Ectodermal cell (in vitro differentiated cells): ENCODE measurements around the gene LRP2BP.

Experiments used
- H3K27ac ChIP-seq: 2 replicates; pipeline ENCODE4 v1.7.0; 2013; ENCODE audit warnings: mild to moderate bottlenecking, low read depth, low read length; ENCODE audit not compliant: insufficient read depth, poor library complexity, severe bottlenecking
- H3K27me3 ChIP-seq: 2 replicates; pipeline ENCODE4 v1.7.0; 2013; ENCODE audit warnings: mild to moderate bottlenecking, low read length; ENCODE audit not compliant: insufficient read depth, control insufficient read depth, poor library complexity, severe bottlenecking
- H3K36me3 ChIP-seq: one replicate; pipeline ENCODE4 v1.7.0; 2013; ENCODE audit warnings: low read length; ENCODE audit not compliant: control insufficient read depth, insufficient read depth
- H3K4me1 ChIP-seq: one replicate; pipeline ENCODE4 v1.7.0; 2013; ENCODE audit warnings: low read length; ENCODE audit not compliant: control insufficient read depth, insufficient read depth
- H3K4me3 ChIP-seq: 2 replicates; pipeline ENCODE4 v1.7.0; 2013; ENCODE audit warnings: low read depth, low read length, control low read depth; ENCODE audit not compliant: insufficient read depth
- H3K9me3 ChIP-seq: 2 replicates; pipeline ENCODE4 v1.7.0; 2013; ENCODE audit warnings: mild to moderate bottlenecking, low read length, moderate library complexity; ENCODE audit not compliant: control insufficient read depth
- WGBS, 2 experiments: methylation state at CpG; one replicate each; pipeline ENCODE4 v1.1.7; 2013; ENCODE audit warnings: missing lambda C conversion rate in 2 of 2; 5-methylcytosine and 5-hydroxymethylcytosine counted together

The LRP2BP gene

GRCh38 chr4:185380320-185380719 is 15.4 kb downstream of the LRP2BP start:
- H3K4me3 ChIP-seq = no peak overlapping the region
- no peak overlapping the region for H3K27ac ChIP-seq
- H3K4me1 ChIP-seq = no peaks in the 10 kb centered on the region
- no peaks in the 10 kb centered on the region for H3K9me3 ChIP-seq
- H3K36me3 ChIP-seq = no peaks in the 10 kb centered on the region
- WGBS, 2 experiments = 97 to 100% methylated on average over 1 of the region's 1 CpG
- H3K27me3 ChIP-seq = no peaks in the 10 kb centered on the region

DNA sequence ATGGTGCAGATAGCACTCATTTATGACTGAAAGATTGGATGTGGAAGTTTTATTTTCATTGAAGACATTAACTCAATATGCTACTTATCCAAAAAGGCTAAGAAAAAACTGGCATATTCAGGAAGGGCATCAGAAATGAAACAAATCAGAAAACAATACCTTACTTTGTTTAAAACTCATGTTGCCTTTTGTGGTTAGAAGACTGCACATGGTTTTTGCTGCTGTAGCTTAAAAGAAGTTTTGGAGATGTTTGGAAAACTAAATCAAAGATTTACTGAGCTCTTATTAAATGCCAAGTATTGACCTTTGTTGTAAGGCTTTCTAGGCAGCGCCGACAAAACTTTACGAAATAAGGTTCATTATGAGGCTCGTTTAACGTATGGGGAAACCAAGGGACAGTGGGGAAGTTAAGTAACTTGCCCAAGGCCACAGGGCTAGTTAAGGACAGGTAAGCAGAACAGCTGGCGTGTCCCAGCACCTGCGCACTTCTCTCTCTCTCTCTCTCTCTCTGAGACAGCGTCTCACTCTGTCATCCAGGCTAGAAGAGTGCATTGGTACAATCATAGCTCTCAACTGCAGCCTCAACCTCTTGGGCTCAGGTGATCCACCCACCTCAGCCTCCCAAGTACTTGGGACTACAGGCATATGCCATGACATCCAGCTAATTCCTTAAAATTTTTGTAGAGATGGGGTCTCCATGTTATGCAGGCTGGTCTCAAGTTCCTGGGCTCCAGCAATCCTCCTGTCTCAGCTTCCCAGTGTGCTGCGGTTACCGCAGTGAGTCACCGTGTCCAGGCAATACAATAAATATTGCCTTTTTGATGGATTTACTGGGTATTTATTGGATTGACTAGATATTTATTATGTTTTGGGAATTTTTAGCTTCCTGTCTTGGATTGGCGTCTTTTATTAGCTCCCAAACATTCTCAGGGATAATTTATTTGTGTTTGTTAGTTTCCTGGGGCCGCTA is 16.1 kb downstream of the LRP2BP start:
- no peaks in the 10 kb centered on the region for H3K4me1 ChIP-seq
- H3K9me3 ChIP-seq = no peaks in the 10 kb centered on the region
- no peak overlapping the region for H3K27ac ChIP-seq
- no peaks in the 10 kb centered on the region for H3K36me3 ChIP-seq
- H3K27me3 ChIP-seq = no peaks in the 10 kb centered on the region
- no peak overlapping the region for H3K4me3 ChIP-seq
- WGBS, 2 experiments = 93 to 97% methylated on average over 13 of the region's 13 CpGs

- Histone ChIP-seq H3K4me3 (no peak overlapping the region), H3K9me3 (no peaks in the 10 kb centered on the region), H3K4me1 (no peaks in the 10 kb centered on the region), H3K36me3 (no peaks in the 10 kb centered on the region), H3K27ac (no peak overlapping the region), H3K27me3 (no peaks in the 10 kb centered on the region)
- 86 to 87% methylated on average over 6 of the region's 6 CpGs for WGBS, 2 experiments
These were observed 17.5 kb downstream of the LRP2BP start for GRCh38 chr4:185378264-185378663.

- no peak overlapping the region for H3K27ac ChIP-seq
- no peak overlapping the region for H3K4me3 ChIP-seq
- no peaks in the 10 kb centered on the region for H3K27me3 ChIP-seq
- no peaks in the 10 kb centered on the region for H3K9me3 ChIP-seq
- H3K4me1 ChIP-seq = no peaks in the 10 kb centered on the region
- 97 to 99% methylated on average over 6 of the region's 6 CpGs for WGBS, 2 experiments
- no peaks in the 10 kb centered on the region for H3K36me3 ChIP-seq
These were observed 21.2 kb downstream of the LRP2BP start for GRCh38 chr4:185374573-185374972.

DNA sequence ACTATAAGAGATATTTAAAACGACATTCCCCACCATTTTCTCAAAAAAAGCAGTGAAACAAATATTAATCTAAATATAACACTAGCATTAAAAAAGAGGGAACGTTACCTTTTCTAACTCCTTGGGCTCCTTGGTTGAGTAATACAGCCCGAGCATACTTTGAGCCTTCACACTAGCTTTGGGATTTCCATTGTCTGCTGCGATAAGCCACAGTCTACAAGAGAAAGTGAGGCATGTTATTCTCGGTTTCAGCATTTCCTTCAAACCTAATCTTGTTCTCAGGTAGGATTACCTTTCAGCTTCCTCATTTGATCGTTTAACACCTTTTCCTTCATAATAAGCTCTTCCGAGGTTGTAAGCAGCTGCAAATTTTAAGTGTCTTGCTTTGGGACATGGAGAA is 21.7 kb downstream of the LRP2BP start:
- Histone ChIP-seq H3K27ac (no peak overlapping the region), H3K27me3 (no peaks in the 10 kb centered on the region), H3K9me3 (no peaks in the 10 kb centered on the region), H3K4me1 (no peaks in the 10 kb centered on the region), H3K36me3 (no peaks in the 10 kb centered on the region), H3K4me3 (no peak overlapping the region)
- 91 to 94% methylated on average over 6 to 7 of the region's 7 CpGs for WGBS, 2 experiments

GRCh38 chr4:185371702-185372101 is 24.0 kb downstream of the LRP2BP start:
- WGBS, 2 experiments = 94 to 95% methylated on average over 9 to 11 of the region's 11 CpGs
- Histone ChIP-seq H3K4me3 (no peak overlapping the region), H3K4me1 (no peaks in the 10 kb centered on the region), H3K27me3 (no peaks in the 10 kb centered on the region), H3K27ac (no peak overlapping the region), H3K36me3 (no peaks in the 10 kb centered on the region), H3K9me3 (no peaks in the 10 kb centered on the region)

- Histone ChIP-seq H3K4me1 (no peaks in the 10 kb centered on the region), H3K9me3 (no peaks in the 10 kb centered on the region), H3K27me3 (no peaks in the 10 kb centered on the region), H3K4me3 (no peak overlapping the region), H3K27ac (no peak overlapping the region), H3K36me3 (no peaks in the 10 kb centered on the region)
- WGBS, 2 experiments = 91 to 97% methylated on average over 11 of the region's 11 CpGs
These were observed 25.3 kb downstream of the LRP2BP start for GRCh38 chr4:185370268-185370949.

GRCh38 chr4:185369731-185370130 is 26.0 kb downstream of the LRP2BP start:
- Histone ChIP-seq H3K27me3 (no peaks in the 10 kb centered on the region), H3K4me1 (no peaks in the 10 kb centered on the region), H3K4me3 (no peak overlapping the region), H3K36me3 (no peaks in the 10 kb centered on the region), H3K9me3 (no peaks in the 10 kb centered on the region), H3K27ac (no peak overlapping the region)
- WGBS, 2 experiments = 87 to 90% methylated on average over 2 to 3 of the region's 3 CpGs

DNA sequence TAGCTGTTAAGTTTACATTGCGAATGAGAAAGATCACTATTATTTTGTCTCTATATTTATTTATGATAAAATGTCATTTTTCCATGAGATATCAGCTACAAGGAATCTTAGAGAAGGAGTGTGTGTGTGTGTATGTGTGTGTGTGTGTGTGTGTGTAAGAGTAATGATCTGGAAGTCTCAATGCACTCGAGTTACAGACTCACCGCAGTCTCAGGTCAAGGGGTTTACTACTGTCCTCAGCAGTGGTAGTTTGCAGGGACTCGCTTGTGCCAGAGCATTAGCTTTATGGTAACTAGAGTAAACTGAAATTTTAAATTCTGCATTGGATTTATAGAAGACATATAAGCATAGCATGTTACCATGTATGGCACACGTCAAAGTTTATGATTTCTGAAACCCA is 30.8 kb downstream of the LRP2BP start:
- Histone ChIP-seq H3K4me3 (no peak overlapping the region), H3K27me3 (no peaks in the 10 kb centered on the region), H3K4me1 (no peaks in the 10 kb centered on the region), H3K9me3 (no peaks in the 10 kb centered on the region), H3K27ac (no peak overlapping the region), H3K36me3 (peaks cover 3% of the 10 kb centered on the region)
- 92 to 93% methylated on average over 4 of the region's 5 CpGs for WGBS, 2 experiments

DNA sequence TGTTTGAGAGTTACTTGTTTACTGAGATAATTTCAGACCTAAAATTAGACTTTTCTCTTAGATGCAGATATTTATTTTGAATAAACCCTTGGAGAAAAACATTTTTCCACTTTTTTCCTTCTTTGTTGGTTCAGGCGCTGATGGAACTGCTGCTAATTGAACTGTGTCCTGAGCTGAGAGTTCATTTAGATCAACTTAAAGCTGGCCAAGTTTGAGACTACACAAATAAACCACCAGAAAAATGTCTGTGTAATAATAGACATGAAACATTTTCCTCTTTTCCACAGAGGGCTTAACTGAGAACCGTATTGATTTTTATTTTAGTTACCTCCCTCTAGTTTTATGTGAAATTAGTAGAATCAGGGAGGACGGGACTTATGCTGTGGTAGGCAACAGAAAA is 32.5 kb downstream of the LRP2BP start:
- 81 to 100% methylated on average over 1 of the region's 3 CpGs for WGBS, 2 experiments
- H3K4me1 ChIP-seq = no peaks in the 10 kb centered on the region
- peaks cover 3% of the 10 kb centered on the region for H3K36me3 ChIP-seq
- no peak overlapping the region for H3K27ac ChIP-seq
- H3K9me3 ChIP-seq = no peaks in the 10 kb centered on the region
- H3K27me3 ChIP-seq = no peaks in the 10 kb centered on the region
- no peak overlapping the region for H3K4me3 ChIP-seq
